ENCODE measurements around the gene G6PC1.

GRCh38 chr17:42901535-42902229, 1.1 kb downstream of the G6PC1 start:
- TF ChIP-seq, protein P1, sequence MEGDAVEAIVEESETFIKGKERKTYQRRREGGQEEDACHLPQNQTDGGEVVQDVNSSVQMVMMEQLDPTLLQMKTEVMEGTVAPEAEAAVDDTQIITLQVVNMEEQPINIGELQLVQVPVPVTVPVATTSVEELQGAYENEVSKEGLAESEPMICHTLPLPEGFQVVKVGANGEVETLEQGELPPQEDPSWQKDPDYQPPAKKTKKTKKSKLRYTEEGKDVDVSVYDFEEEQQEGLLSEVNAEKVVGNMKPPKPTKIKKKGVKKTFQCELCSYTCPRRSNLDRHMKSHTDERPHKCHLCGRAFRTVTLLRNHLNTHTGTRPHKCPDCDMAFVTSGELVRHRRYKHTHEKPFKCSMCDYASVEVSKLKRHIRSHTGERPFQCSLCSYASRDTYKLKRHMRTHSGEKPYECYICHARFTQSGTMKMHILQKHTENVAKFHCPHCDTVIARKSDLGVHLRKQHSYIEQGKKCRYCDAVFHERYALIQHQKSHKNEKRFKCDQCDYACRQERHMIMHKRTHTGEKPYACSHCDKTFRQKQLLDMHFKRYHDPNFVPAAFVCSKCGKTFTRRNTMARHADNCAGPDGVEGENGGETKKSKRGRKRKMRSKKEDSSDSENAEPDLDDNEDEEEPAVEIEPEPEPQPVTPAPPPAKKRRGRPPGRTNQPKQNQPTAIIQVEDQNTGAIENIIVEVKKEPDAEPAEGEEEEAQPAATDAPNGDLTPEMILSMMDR (IDR thresholded peaks at IDR 0.05): no peak
- peak; percentile 11 for TF ChIP-seq POLR2A (IDR thresholded peaks at IDR 0.05)
